AG10803 (cell line): Measurements from ENCODE around the gene BPIFB4.

Experiments
- DNase-seq: peaks from one replicate; pipeline ENCODE4 v3.0.0; 2010; ENCODE audit warnings: low read depth
- H3K4me3 ChIP-seq: 2 replicates; pipeline ENCODE4 v1.5.1; 2011; ENCODE audit warnings: mild to moderate bottlenecking, low read length, control low read depth
- TF ChIP-seq, protein P1 (sequence below): conservative IDR thresholded peaks from 2 replicates; pipeline ENCODE4 v1.5.1; 2011; ENCODE audit warnings: mild to moderate bottlenecking, low read length, control low read depth, inconsistent platforms

The BPIFB4 gene

DNA sequence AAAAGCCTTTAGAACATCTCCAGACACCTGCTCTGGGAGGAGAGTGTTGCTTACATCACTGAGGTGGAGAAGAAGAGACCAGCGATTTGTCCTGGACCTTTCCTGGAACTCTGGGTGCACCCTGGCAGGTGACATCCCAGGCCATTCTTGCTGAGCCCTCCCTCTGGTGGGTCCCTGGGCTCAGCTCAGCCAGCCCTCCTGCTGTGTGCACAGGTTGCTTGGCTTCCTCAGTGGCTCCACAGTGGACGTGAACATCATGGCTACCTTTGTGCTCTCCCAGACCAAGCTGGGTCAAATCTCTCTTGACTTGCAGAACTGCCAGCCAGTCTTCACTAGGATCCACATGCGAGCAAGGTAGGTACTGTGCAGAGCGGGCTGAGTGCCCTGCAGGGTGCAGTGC lies 68.6 kb downstream of the BPIFB4 start:
- H3K4me3 ChIP-seq, result no peak overlapping the region
- TF ChIP-seq, protein P1, sequence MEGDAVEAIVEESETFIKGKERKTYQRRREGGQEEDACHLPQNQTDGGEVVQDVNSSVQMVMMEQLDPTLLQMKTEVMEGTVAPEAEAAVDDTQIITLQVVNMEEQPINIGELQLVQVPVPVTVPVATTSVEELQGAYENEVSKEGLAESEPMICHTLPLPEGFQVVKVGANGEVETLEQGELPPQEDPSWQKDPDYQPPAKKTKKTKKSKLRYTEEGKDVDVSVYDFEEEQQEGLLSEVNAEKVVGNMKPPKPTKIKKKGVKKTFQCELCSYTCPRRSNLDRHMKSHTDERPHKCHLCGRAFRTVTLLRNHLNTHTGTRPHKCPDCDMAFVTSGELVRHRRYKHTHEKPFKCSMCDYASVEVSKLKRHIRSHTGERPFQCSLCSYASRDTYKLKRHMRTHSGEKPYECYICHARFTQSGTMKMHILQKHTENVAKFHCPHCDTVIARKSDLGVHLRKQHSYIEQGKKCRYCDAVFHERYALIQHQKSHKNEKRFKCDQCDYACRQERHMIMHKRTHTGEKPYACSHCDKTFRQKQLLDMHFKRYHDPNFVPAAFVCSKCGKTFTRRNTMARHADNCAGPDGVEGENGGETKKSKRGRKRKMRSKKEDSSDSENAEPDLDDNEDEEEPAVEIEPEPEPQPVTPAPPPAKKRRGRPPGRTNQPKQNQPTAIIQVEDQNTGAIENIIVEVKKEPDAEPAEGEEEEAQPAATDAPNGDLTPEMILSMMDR, result no peak
- no peak for DNase-seq

DNA sequence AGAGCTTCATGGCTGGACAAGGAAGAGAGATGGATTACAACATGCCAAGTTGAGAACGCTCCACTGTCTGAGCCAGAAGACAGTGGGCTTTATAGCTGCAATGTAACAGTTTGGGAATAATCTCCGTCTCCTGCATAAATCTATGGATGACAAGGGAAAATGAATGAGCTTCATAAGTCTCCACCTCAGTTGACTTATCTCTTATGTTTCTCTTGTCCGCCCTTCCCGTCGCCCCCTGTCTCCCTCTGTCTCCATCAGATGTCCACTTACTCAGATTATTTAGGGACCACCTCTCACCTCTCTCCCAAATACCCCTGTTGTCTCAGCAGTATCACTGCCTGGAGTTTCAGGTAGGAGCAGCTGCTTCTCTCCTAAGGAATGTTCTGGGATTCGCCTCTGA lies 74.8 kb downstream of the BPIFB4 start:
- TF ChIP-seq, protein P1, result no peak
- no peak overlapping the region for H3K4me3 ChIP-seq
- no peak for DNase-seq

DNA sequence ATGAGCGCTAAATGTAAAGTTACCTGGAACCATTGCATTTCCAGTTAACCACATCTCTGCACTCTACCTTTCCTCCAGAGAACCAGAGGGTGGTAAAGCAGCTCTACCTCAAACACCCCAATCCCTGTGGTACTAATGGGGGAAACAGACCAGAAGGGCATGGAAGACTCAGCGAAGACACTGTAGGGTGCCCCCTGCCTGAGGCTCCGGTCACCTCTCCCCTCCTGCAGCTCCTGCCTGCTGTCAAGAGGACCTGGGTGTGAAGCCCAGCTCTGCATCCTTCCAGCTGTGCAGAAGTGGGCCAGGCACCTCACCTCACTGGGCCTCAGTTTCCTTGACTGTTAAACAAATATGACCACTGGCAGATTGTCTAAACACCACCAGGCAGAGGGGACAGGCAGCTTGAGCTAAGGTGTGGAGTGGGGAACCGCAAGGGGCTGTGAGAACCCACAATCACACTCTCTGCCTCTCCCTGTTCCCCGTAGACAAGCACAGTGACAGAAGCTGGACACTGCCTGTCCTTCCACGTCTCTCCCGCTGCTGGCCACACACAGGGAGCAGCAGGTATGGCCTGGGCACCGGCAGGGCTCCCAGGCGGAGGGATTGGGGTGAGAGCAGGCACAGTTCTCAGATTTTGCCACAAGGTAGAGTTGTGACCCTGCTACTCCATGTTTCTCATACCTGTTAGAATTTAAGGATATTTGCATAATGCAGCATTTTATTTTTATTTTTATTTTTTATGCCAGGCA lies 79.4 kb downstream of the BPIFB4 start:
- no peak overlapping the region for H3K4me3 ChIP-seq
- TF ChIP-seq, protein P1, result no peak
- DNase-seq, result no peak

DNA sequence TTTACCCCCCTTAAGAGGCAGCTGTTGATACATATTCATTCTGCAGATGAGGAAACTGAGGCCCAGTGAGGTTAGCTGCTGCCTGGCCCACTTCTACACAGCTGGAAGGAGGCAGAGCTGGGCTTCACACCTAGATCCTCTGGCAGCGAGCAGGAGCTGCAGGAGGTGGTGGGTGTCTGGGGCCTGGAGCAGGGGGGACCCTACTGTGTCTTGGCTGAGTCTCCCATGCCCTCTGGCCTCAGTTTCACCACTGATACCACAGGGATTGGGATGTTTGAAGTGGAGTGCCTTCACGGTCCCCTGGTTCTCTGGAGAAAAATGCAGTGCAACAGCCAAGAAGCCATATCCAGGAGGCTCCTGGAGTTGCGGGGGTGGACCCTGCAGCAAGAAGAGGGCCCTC lies 80.3 kb downstream of the BPIFB4 start:
- no peak for DNase-seq
- TF ChIP-seq, protein P1, result no peak
- H3K4me3 ChIP-seq, result no peak overlapping the region

DNA sequence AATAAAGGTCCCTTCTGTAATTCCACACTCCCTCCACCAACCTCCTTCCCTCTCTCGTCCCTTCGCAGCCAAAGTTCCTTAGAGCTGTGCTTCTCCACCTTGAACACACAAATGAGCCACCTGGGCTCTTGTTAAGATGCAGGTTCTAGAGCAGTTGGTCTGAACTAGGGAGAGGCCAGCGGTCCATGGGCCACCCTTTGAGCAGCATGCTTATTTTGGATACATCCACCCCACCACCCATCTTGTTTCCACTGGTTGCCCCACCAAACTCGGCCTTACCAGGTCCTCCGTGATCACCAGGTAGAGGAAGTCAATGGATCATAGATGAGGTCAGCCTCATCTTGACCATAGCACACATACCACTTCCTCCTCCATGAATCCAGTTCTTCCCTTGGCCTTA lies 81.2 kb downstream of the BPIFB4 start:
- no peak for DNase-seq
- no peak overlapping the region for H3K4me3 ChIP-seq
- TF ChIP-seq, protein P1, result no peak
